GM18517 (cell line): ENCODE measurements around the gene SLC22A23.

Source experiments
- ATAC-seq: cut with Tn5 transposase; IDR thresholded peaks from one replicate; pipeline ENCODE4 v1.9.1; 2021; ENCODE audit warnings: mild to moderate bottlenecking, moderate library complexity; ENCODE audit not compliant: unreplicated experiment

The SLC22A23 gene

GRCh38 chr6:3446184-3446583 lies 10.7 kb downstream of the SLC22A23 start:
- ATAC-seq, result no peak

GRCh38 chr6:3444276-3445088 lies 12.4 kb downstream of the SLC22A23 start:
- ATAC-seq, result no peak

GRCh38 chr6:3443221-3443515 lies 13.7 kb downstream of the SLC22A23 start:
- no peak for ATAC-seq

- no peak for ATAC-seq
Observed at GRCh38 chr6:3442431-3443220, 14.2 kb downstream of the SLC22A23 start.

GRCh38 chr6:3440911-3441310 lies 15.9 kb downstream of the SLC22A23 start:
- ATAC-seq, result no peak

GRCh38 chr6:3439961-3440360 lies 16.9 kb downstream of the SLC22A23 start:
- no peak for ATAC-seq

GRCh38 chr6:3438190-3439167 lies 18.4 kb downstream of the SLC22A23 start:
- no peak for ATAC-seq

- ATAC-seq, result no peak
Observed at GRCh38 chr6:3433005-3433404, 23.8 kb downstream of the SLC22A23 start.

GRCh38 chr6:3432416-3432815 lies 24.4 kb downstream of the SLC22A23 start:
- ATAC-seq, result no peak

GRCh38 chr6:3431994-3432393 lies 24.9 kb downstream of the SLC22A23 start:
- ATAC-seq, result no peak

GRCh38 chr6:3429211-3429610 lies 27.6 kb downstream of the SLC22A23 start:
- no peak for ATAC-seq

- no peak for ATAC-seq
Observed at GRCh38 chr6:3428700-3429099, 28.1 kb downstream of the SLC22A23 start.

- no peak for ATAC-seq
Observed at GRCh38 chr6:3428247-3428646, 28.6 kb downstream of the SLC22A23 start.

- ATAC-seq, result no peak
Observed at GRCh38 chr6:3427687-3428085, 29.2 kb downstream of the SLC22A23 start.

GRCh38 chr6:3426927-3427686 lies 29.7 kb downstream of the SLC22A23 start:
- no peak for ATAC-seq

GRCh38 chr6:3426091-3426926 lies 30.5 kb downstream of the SLC22A23 start:
- ATAC-seq, result no peak

GRCh38 chr6:3425574-3425973 lies 31.3 kb downstream of the SLC22A23 start:
- ATAC-seq, result no peak

GRCh38 chr6:3424185-3424927 lies 32.5 kb downstream of the SLC22A23 start:
- no peak for ATAC-seq
